GM18498 (cell line): Measurements from ENCODE around the gene MYZAP.

Experiments
- ATAC-seq: cut with Tn5 transposase; IDR thresholded peaks from one replicate; pipeline ENCODE4 v1.9.1; 2021; ENCODE audit warnings: mild to moderate bottlenecking, moderate library complexity; ENCODE audit not compliant: unreplicated experiment

Gene MYZAP

GRCh38 chr15:57734860-57735259 lies 143.2 kb downstream of the MYZAP start:
- no peak for ATAC-seq
